PFSK-1 (cell line): ENCODE data around the gene POLA2.

Source experiments
- FOXP2 ChIP-seq: optimal IDR thresholded peaks from 2 replicates; pipeline ENCODE3; 2011; ENCODE audit warnings: borderline replicate concordance, control low read depth, inconsistent platforms; ENCODE audit not compliant: insufficient read depth; ENCODE audit errors: extremely low read length, extremely low read depth
- POLR2AphosphoS5 ChIP-seq: IDR thresholded peaks from 2 replicates; pipeline ENCODE4 v1.6.1; 2012; ENCODE audit warnings: low read depth, mild to moderate bottlenecking, control low read depth, low read length, moderate library complexity
- SIN3A ChIP-seq: IDR thresholded peaks from 2 replicates; pipeline ENCODE4 v1.6.1; 2012; ENCODE audit warnings: mild to moderate bottlenecking, low read length, moderate library complexity, borderline replicate concordance; ENCODE audit not compliant: insufficient read depth
- TAF1 ChIP-seq: IDR thresholded peaks from 2 replicates; pipeline ENCODE4 v1.6.1; 2012; ENCODE audit warnings: low read length, control low read depth, borderline replicate concordance; ENCODE audit not compliant: insufficient read depth
- TF ChIP-seq, protein P1 (sequence below), 2 experiments: IDR thresholded peaks; 2 replicates each; pipeline versions ENCODE4 v1.6.1 to v1.8.0; 2011 to 2012; ENCODE audit warnings: low read depth in 2 of 2, low read length in 2 of 2, control low read depth in 1 of 2, inconsistent platforms in 1 of 2, mild to moderate bottlenecking in 1 of 2, moderate library complexity in 1 of 2; ENCODE audit not compliant: insufficient read depth in 1 of 2

Gene POLA2

DNA sequence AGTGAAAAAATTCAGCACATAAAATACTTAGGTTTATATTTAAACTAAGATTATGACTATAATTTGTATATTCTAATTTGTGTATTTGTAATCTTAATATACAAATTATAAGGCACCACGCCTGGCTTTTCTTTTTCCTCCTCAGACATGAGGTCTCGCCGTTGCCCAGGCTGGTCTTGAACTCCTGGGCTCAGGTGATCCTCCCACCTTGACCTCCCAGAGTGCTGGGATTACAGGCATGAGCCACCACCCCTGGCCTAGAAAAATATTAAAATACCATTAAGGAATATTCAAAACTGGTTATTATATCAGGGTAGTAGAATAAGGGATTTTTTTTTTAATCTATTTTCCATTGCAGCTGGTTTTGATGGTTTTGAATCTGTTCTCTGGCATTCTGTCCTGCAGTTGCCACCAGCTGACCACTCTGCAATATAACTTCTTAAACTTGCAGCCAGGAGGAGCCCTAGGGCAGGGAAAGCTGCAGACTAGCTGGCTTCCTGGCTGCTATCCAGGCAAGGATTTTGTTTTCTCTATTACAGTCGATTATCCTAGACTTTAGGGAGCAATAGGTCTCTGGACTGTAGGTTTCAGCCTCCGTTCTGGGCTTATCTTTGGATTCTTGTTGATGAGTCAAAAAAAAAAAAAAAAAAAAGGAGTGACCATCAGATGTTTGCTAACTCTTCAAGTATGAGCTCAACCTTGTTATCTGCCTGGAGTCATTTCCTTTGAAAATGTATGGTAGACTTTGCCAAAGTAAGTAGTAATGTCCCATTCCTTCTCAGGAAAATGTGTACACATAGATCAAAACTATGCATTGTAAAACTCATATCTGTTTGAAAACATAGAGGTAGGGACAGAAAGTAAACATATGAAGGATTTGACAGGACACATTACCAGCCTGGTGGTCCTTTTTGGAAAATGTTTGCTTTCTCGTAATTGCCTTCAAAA lies 13.2 kb downstream of the POLA2 start:
- TF ChIP-seq, protein P1, sequence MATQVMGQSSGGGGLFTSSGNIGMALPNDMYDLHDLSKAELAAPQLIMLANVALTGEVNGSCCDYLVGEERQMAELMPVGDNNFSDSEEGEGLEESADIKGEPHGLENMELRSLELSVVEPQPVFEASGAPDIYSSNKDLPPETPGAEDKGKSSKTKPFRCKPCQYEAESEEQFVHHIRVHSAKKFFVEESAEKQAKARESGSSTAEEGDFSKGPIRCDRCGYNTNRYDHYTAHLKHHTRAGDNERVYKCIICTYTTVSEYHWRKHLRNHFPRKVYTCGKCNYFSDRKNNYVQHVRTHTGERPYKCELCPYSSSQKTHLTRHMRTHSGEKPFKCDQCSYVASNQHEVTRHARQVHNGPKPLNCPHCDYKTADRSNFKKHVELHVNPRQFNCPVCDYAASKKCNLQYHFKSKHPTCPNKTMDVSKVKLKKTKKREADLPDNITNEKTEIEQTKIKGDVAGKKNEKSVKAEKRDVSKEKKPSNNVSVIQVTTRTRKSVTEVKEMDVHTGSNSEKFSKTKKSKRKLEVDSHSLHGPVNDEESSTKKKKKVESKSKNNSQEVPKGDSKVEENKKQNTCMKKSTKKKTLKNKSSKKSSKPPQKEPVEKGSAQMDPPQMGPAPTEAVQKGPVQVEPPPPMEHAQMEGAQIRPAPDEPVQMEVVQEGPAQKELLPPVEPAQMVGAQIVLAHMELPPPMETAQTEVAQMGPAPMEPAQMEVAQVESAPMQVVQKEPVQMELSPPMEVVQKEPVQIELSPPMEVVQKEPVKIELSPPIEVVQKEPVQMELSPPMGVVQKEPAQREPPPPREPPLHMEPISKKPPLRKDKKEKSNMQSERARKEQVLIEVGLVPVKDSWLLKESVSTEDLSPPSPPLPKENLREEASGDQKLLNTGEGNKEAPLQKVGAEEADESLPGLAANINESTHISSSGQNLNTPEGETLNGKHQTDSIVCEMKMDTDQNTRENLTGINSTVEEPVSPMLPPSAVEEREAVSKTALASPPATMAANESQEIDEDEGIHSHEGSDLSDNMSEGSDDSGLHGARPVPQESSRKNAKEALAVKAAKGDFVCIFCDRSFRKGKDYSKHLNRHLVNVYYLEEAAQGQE (IDR thresholded peaks at IDR 0.05; ENCODE audit: insufficient read depth in 1 of 2, low read depth in 2 of 2, low read length in 2 of 2), result no peak
- no peak for TF ChIP-seq TAF1

DNA sequence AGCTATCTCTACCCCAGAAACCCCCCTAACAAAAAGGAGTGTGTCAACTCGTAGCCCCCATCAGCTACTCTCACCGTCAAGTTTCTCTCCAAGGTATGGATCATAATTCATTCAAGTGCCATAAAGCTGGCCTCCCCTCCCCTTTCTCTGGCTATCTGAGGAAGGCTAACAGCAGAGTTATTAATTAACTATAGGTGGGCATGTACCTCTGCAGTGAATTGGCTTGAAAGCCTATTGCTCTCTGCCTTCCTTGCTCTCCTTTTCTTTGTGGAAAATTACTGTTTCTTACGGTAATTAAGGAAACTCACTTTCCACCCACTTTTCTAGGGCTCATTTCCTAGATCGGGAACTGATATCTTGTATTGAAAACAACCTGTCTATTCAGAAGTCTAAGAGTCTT lies 14.1 kb downstream of the POLA2 start:
- TF ChIP-seq FOXP2 (no peak), POLR2AphosphoS5 (no peak), SIN3A (no peak), TAF1 (no peak)
- TF ChIP-seq, protein P1 (IDR thresholded peaks at IDR 0.05; ENCODE audit: insufficient read depth in 1 of 2, low read depth in 2 of 2, low read length in 2 of 2), result no peak

DNA sequence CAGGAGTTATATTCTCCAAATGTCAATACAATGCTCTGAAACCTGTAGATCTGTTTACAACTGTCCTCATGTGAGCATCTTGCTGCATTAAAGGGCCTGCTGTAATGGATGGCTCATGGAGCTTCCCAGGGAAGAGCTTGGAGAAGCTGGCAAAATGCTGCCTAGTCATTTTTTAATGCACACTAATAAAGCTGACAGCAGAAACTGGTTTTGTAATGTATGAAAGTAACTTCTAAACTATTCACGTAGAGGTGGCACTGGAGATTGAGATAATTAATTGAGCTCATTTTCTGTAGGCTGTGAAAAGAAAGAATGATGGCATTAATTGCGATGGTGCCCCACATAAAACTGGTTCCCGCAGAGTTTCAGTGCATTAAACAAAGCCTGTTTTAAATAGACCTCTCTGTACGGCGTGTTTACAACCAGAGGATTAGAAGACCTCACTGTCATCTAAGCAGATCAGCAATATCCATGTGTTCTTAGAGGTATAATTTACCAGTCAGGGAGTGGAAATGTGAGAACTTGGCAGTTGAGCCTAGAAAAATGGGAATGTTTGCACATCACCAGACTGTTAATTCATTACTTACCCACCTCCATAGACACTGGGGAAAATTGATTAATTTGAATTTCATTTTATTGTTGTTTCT lies 16.0 kb downstream of the POLA2 start:
- TF ChIP-seq FOXP2 (no peak), POLR2AphosphoS5 (no peak), TAF1 (no peak), SIN3A (no peak)
- TF ChIP-seq, protein P1 (IDR thresholded peaks at IDR 0.05; ENCODE audit: insufficient read depth in 1 of 2, low read depth in 2 of 2, low read length in 2 of 2), result no peak

DNA sequence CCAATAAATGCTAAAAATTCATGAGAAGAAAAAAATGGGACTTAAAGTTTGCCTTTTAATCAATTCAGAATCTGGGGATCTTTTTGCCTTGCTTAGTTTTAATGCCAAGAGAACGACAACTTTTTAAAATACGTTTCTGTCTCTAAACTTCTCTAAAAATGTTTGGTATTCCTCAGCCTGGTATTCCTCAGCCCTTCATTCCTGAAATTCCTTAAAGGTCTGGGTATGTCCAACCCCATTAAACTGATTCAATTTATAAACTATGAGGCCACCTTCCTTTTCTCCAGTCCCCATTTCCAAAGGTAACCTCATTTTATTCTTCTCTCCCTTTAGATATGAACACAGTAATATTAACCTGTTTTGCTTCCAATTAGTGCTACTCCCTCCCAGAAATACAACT lies 16.6 kb downstream of the POLA2 start:
- TF ChIP-seq POLR2AphosphoS5, result no peak

DNA sequence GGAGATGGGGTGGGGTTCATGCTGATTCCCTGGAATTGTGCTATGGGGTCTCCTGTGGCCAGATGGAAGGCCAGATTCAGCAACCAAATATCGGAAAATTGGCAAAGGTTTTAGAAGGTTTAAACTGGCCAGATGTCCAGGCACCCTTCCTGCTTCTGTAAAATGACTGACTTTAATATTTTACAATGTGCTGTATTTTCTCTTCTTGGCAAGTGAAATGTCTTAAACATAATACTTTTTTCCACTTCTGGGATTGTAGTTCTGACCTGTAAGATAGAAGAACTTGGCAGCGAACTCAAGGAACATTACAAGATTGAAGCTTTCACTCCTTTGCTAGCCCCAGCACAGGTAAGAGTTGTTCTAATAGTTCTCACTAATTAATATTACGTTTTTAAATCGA lies 17.5 kb downstream of the POLA2 start:
- TF ChIP-seq FOXP2, result no peak

DNA sequence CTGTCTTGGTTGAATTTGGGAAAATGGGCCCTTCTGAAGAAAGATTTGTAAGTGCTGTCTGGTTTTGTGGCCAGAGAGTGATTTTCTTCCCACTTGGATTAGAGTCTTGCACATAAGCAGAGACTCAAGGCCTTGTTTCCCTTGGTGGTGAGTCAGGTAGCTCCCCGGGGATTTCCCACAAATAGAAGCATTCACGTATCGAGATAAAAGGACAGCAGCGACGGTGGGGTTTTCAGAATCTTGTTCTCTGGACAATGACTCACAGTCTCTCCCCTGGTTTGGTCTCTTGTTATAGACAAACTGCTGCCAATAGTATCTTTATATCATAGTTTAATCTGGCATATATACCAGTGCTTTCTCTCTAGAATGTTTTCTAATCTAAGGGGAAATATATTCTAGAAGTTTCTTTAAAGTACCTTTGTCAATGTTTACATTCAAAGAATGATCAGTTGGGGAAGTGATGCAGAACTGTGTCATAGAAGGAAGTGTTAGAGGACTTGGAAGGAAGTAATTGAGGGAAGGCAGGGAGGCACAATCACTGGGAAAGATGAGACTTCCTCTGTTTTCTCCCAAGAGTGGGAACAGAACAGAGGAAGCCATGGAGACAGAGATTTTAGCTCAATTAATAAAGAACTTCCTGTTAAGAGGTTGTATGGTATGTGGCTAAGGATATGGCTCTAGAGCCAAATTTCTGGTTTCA lies 18.1 kb downstream of the POLA2 start:
- TF ChIP-seq SIN3A (no peak), FOXP2 (no peak), TAF1 (no peak)
- TF ChIP-seq, protein P1 (IDR thresholded peaks at IDR 0.05; ENCODE audit: insufficient read depth in 1 of 2, low read depth in 2 of 2, low read length in 2 of 2), result no peak; a peak in 1 of 4 replicates
